Measurements from ENCODE around the gene MAD1L1. TPM values are rescaled to one million over a fixed set of nuclear protein-coding genes. Genes with fewer than 3 reads are reported as not detected.

The MAD1L1 gene
- total RNA-seq, 1 experiment from 2014 or later: 38.5 TPM

DNA sequence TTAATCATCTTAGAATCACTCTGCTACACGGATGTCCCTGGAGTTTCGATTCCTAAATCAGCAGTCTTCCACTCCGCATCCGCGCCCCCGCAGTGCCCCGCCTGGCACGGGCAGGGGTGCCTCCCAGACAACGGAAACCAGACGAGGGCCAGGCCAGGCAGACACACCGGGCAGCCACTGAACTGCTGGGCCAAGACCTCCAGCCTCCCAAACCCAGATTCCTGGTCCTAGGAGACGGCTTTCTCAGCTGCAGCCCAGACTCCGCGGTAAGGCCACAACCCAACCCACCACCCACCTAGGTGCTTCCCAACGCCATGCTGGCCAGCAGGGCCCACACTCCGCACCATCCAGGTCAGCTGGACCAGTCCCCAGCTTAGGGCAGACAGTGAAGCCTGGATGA, 33.2 kb downstream of the MAD1L1 start:
- Histone ChIP-seq H3K4me3 (replicated peaks in 1 of 2; ENCODE audit: low read depth in 1 of 2, low read length in 2 of 2) (no peak overlapping the region), H3K9ac (ENCODE audit: low read length) (no peak overlapping the region), H3K36me3 (ENCODE audit: control insufficient read depth in 1 of 2, insufficient read depth in 2 of 2, low read length in 2 of 2) (peaks cover 3 to 28% of the 10 kb centered on the region in 2 experiments; a peak in 3 of 4 replicates), H3K27me3 (ENCODE audit: insufficient read depth, low read length) (no peaks in the 10 kb centered on the region), H3K9me3 (ENCODE audit: control insufficient read depth in 1 of 2, insufficient read depth in 1 of 2, low read depth in 1 of 2, low read length in 2 of 2) (peaks cover 0 to 11% of the 10 kb centered on the region in 2 experiments; a peak in 2 of 4 replicates), H3K4me2 (ENCODE audit: low read length) (no peak overlapping the region), H3K4me1 (ENCODE audit: control insufficient read depth in 1 of 2, insufficient read depth in 2 of 2, low read length in 2 of 2) (no peaks in the 10 kb centered on the region), H2AFZ (ENCODE audit: low read depth, low read length, poor library complexity, severe bottlenecking) (no peak overlapping the region), H4K20me1 (ENCODE audit: insufficient read depth) (no peaks in the 10 kb centered on the region), H3K9me2 (ENCODE audit: insufficient read depth) (no peaks in the 10 kb centered on the region), H3K79me2 (ENCODE audit: insufficient read depth, low read length) (peaks cover 8% of the 10 kb centered on the region), H3K27ac (ENCODE audit: low read depth, low read length) (no peak overlapping the region)
- RAD21 ChIA-PET (ENCODE audit: low non-redundant PET in 1 of 2, low total read pairs in 2 of 2, uncharacterized antibody in 2 of 2, unreplicated experiment in 2 of 2): no interaction called here
- no peak for DNase-seq (ENCODE audit: low read depth, low spot score)
- POLR2A ChIA-PET: no interaction called here
- no TSS peak for BruUV-seq (replicated peaks)
- CTCF ChIA-PET: no interaction called here
- TF ChIP-seq, protein P1, sequence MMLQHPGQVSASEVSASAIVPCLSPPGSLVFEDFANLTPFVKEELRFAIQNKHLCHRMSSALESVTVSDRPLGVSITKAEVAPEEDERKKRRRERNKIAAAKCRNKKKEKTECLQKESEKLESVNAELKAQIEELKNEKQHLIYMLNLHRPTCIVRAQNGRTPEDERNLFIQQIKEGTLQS (IDR thresholded peaks at IDR 0.05): no peak
- no peak for TF ChIP-seq MAX (IDR thresholded peaks at IDR 0.05)
- TF ChIP-seq POLR2A (IDR thresholded peaks at IDR 0.05; ENCODE audit: borderline replicate concordance, extremely low read depth, insufficient read depth, insufficient read length): no peak
- no peak for TF ChIP-seq RAD21 (IDR thresholded peaks at IDR 0.05; ENCODE audit: low read depth)
- TF ChIP-seq ZNF274 (IDR thresholded peaks at IDR 0.05; ENCODE audit: low read depth, low read length): no peak
- TF ChIP-seq ELF1 (IDR thresholded peaks at IDR 0.05; ENCODE audit: borderline replicate concordance, low read depth): no peak
- TF ChIP-seq POLR2AphosphoS5 (IDR thresholded peaks at IDR 0.05; ENCODE audit: low read depth, low read length): no peak
- TF ChIP-seq SP1 (IDR thresholded peaks at IDR 0.05; ENCODE audit: low read depth): no peak
- TF ChIP-seq FOSL1 (IDR thresholded peaks at IDR 0.05; ENCODE audit: low read depth): no peak
- TF ChIP-seq, protein P2, sequence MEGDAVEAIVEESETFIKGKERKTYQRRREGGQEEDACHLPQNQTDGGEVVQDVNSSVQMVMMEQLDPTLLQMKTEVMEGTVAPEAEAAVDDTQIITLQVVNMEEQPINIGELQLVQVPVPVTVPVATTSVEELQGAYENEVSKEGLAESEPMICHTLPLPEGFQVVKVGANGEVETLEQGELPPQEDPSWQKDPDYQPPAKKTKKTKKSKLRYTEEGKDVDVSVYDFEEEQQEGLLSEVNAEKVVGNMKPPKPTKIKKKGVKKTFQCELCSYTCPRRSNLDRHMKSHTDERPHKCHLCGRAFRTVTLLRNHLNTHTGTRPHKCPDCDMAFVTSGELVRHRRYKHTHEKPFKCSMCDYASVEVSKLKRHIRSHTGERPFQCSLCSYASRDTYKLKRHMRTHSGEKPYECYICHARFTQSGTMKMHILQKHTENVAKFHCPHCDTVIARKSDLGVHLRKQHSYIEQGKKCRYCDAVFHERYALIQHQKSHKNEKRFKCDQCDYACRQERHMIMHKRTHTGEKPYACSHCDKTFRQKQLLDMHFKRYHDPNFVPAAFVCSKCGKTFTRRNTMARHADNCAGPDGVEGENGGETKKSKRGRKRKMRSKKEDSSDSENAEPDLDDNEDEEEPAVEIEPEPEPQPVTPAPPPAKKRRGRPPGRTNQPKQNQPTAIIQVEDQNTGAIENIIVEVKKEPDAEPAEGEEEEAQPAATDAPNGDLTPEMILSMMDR (IDR thresholded peaks at IDR 0.05 in 2 of 3, conservative IDR thresholded peaks at IDR 0.05 in 1 of 3; ENCODE audit: borderline replicate concordance in 1 of 3, insufficient read depth in 1 of 3, low read depth in 2 of 3, low read length in 2 of 3): no peak
- TF ChIP-seq CBX3 (IDR thresholded peaks at IDR 0.05; ENCODE audit: low read depth): no peak
- TF ChIP-seq SIN3A (IDR thresholded peaks at IDR 0.05; ENCODE audit: low read depth): no peak
- no peak for TF ChIP-seq EZH2phosphoT487 (IDR thresholded peaks at IDR 0.05; ENCODE audit: borderline replicate concordance)
- no peak for TF ChIP-seq EGR1 (IDR thresholded peaks at IDR 0.05; ENCODE audit: low read depth)
- TF ChIP-seq ZBTB33 (IDR thresholded peaks at IDR 0.05; ENCODE audit: extremely low read depth, insufficient replicate concordance, low read length): no peak
- TF ChIP-seq, protein P3, sequence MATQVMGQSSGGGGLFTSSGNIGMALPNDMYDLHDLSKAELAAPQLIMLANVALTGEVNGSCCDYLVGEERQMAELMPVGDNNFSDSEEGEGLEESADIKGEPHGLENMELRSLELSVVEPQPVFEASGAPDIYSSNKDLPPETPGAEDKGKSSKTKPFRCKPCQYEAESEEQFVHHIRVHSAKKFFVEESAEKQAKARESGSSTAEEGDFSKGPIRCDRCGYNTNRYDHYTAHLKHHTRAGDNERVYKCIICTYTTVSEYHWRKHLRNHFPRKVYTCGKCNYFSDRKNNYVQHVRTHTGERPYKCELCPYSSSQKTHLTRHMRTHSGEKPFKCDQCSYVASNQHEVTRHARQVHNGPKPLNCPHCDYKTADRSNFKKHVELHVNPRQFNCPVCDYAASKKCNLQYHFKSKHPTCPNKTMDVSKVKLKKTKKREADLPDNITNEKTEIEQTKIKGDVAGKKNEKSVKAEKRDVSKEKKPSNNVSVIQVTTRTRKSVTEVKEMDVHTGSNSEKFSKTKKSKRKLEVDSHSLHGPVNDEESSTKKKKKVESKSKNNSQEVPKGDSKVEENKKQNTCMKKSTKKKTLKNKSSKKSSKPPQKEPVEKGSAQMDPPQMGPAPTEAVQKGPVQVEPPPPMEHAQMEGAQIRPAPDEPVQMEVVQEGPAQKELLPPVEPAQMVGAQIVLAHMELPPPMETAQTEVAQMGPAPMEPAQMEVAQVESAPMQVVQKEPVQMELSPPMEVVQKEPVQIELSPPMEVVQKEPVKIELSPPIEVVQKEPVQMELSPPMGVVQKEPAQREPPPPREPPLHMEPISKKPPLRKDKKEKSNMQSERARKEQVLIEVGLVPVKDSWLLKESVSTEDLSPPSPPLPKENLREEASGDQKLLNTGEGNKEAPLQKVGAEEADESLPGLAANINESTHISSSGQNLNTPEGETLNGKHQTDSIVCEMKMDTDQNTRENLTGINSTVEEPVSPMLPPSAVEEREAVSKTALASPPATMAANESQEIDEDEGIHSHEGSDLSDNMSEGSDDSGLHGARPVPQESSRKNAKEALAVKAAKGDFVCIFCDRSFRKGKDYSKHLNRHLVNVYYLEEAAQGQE (IDR thresholded peaks at IDR 0.05; ENCODE audit: low read depth): no peak
- no peak for TF ChIP-seq CEBPB (IDR thresholded peaks at IDR 0.05; ENCODE audit: low read depth)
- no peak for TF ChIP-seq TCF7L2 (IDR thresholded peaks at IDR 0.05; ENCODE audit: borderline replicate concordance, extremely low read depth, insufficient read depth, insufficient read length)
- no peak for TF ChIP-seq YY1 (IDR thresholded peaks at IDR 0.05; ENCODE audit: extremely low read depth, insufficient replicate concordance, low read depth, low read length)
- intact Hi-C loops (cut with micrococcal nuclease): no loop called here
- ATAC-seq: no peak
